ENCODE results near the gene RGS18. TPM values are rescaled to one million over a fixed set of nuclear protein-coding genes. Genes with fewer than 3 reads are reported as not detected.

Gene RGS18
- total and polyA plus RNA-seq, 2 of the 8 experiments (the other 6 are each of a cell fraction or from before 2014, with no cell fraction given), result not detected

GRCh38 chr1:192160196-192160595 lies 1.9 kb downstream of the RGS18 start:
- TF ChIP-seq BACH1 (IDR thresholded peaks at IDR 0.05; ENCODE audit: low read length), result no peak

More at GRCh38 chr1:192160196-192160595, 1.9 kb downstream of the RGS18 start:
- Histone ChIP-seq H3K9me3 (ENCODE audit: insufficient read depth in 2 of 2, low read depth in 1 of 2, low read length in 1 of 2) (0 out of 4 replicates have a peak, but pooled peaks cover 2% of the 10 kb centered on the region in 2 experiments), H2BK120ac (replicated peaks; ENCODE audit: low read depth, low read length) (no peak overlapping the region), H3K4ac (replicated peaks; ENCODE audit: insufficient read length, low read depth, low read length) (no peak overlapping the region), H3K23me2 (ENCODE audit: low read depth, low read length) (no peaks in the 10 kb centered on the region), H3K79me2 (ENCODE audit: control insufficient read depth in 1 of 2, insufficient read depth in 2 of 2, low read length in 2 of 2) (no peaks in the 10 kb centered on the region), H3K4me2 (ENCODE audit: insufficient read depth in 1 of 2, low read depth in 2 of 2, low read length in 2 of 2) (no peak overlapping the region), H2BK20ac (ENCODE audit: low read length) (no peak overlapping the region), H3K27me3 (replicated peaks in 1 of 4; ENCODE audit: control insufficient read depth in 3 of 4, extremely low read depth in 1 of 4, insufficient read depth in 3 of 4, low read length in 3 of 4) (no peaks in the 10 kb centered on the region), H3K4me1 (replicated peaks in 1 of 4; ENCODE audit: control insufficient read depth in 3 of 4, insufficient read depth in 4 of 4, low read length in 3 of 4) (no peaks in the 10 kb centered on the region), H3K79me1 (ENCODE audit: low read depth, low read length) (no peaks in the 10 kb centered on the region), H4K20me1 (replicated peaks in 1 of 2; ENCODE audit: control insufficient read depth in 1 of 2, insufficient read depth in 2 of 2, low read length in 2 of 2) (no peaks in the 10 kb centered on the region), H3K36me3 (ENCODE audit: control insufficient read depth in 2 of 4, insufficient read depth in 4 of 4, low read length in 3 of 4) (no peaks in the 10 kb centered on the region), H4K91ac (replicated peaks; ENCODE audit: insufficient read length, low read length) (no peak overlapping the region), H2BK5ac (ENCODE audit: low read depth, low read length) (no peak overlapping the region), H3K27ac (ENCODE audit: low read depth, low read length) (no peak overlapping the region), H3K4me3 (ENCODE audit: extremely low read depth in 1 of 4, insufficient read depth in 2 of 4, low read depth in 3 of 4, low read length in 4 of 4) (no peak overlapping the region), H2BK12ac (ENCODE audit: low read depth, low read length) (no peak overlapping the region), H3K14ac (ENCODE audit: insufficient read length) (no peak overlapping the region), H3K23ac (ENCODE audit: insufficient read length) (no peak overlapping the region), H3K18ac (ENCODE audit: extremely low read depth, low read length) (no peak overlapping the region), H2AFZ (ENCODE audit: low read length) (no peak overlapping the region), H2AK5ac (ENCODE audit: low read depth, low read length) (no peak overlapping the region), H3K9ac (replicated peaks in 1 of 4; ENCODE audit: extremely low read depth in 1 of 4, low read depth in 3 of 4, low read length in 3 of 4) (no peak overlapping the region), H2BK15ac (ENCODE audit: low read length) (no peak overlapping the region), H4K5ac (ENCODE audit: insufficient read length, low read depth, low read length) (no peak overlapping the region), H3K56ac (replicated peaks; ENCODE audit: insufficient read length, low read depth, low read length) (no peak overlapping the region), H4K8ac (ENCODE audit: extremely low read depth, insufficient read depth, low read length) (no peak overlapping the region)
- no peak for FAIRE-seq
- DNase-seq (ENCODE audit: low read depth in 1 of 2, low spot score in 2 of 2), result no peak
- WGBS, 2 experiments (ENCODE audit: extremely low coverage in 1 of 2, insufficient coverage in 1 of 2, insufficient read length in 1 of 2, insufficient replicate concordance in 2 of 2, low coverage in 1 of 2, low lambda C conversion rate in 2 of 2, missing lambda C conversion rate in 1 of 2), result 89% methylated on average over 1 of the region's 1 CpG; no CpG with 5 or more reads in 1 of the 2 experiments
- ChIA-PET POLR2A (ENCODE audit: partially characterized antibody) (no interaction called here), CTCF (ENCODE audit: partially characterized antibody) (no interaction called here)
